A673 (cell line): ENCODE measurements around the gene DNM2. TPM values are rescaled to one million over a fixed set of nuclear protein-coding genes. Genes with fewer than 3 reads are reported as not detected.

Source experiments
- BruUV-seq: library from RNA; stranded (reverse); fragments of 400-500 nt; replicated peaks from 2 replicates; lab custom pipeline; 2021; lab: Mats Ljungman, UMichigan
- CTCF ChIA-PET: fragments of 300-600 bp; sonication (Branson Sonifier 250); formaldehyde crosslinking; loops from one replicate; lab custom pipeline; 2022; ENCODE audit warnings: antibody characterized with exemption; lab: Charles Lee
- POLR2A ChIA-PET: fragments of 300-600 bp; sonication (Branson Sonifier 250); formaldehyde crosslinking; loops from one replicate; lab custom pipeline; 2022; ENCODE audit warnings: antibody characterized with exemption; ENCODE audit not compliant: low non-redundant PET; lab: Charles Lee
- DNase-seq: peaks from one replicate; pipeline ENCODE4 v3.0.0-alpha.2; 2015; ENCODE audit warnings: low spot score
- H3K27ac ChIP-seq: fragments of 200-600 bp; sonication (generic); 2 replicates; pipeline ENCODE4 v1.5.1; 2016; ENCODE audit warnings: mixed run types, low read depth, mild to moderate bottlenecking, mixed read lengths, antibody characterized with exemption, low read length; ENCODE audit not compliant: poor library complexity, severe bottlenecking
- H3K27me3 ChIP-seq: fragments of 200-600 bp; sonication (generic); replicated peaks from 2 replicates; pipeline ENCODE4 v1.6.1; 2017; ENCODE audit warnings: mixed run types, low read depth, mild to moderate bottlenecking, mixed read lengths, antibody characterized with exemption, low read length; ENCODE audit not compliant: insufficient read depth, poor library complexity
- H3K36me3 ChIP-seq: fragments of 200-600 bp; sonication (generic); 2 replicates; pipeline ENCODE4 v1.6.1; 2016; ENCODE audit warnings: mixed run types, mild to moderate bottlenecking, mixed read lengths, antibody characterized with exemption, low read length; ENCODE audit not compliant: insufficient read depth, poor library complexity, severe bottlenecking
- H3K4me1 ChIP-seq: fragments of 200-600 bp; sonication (generic); 2 replicates; pipeline ENCODE4 v1.6.1; 2017; ENCODE audit warnings: mixed run types, mild to moderate bottlenecking, mixed read lengths, antibody characterized with exemption, low read length; ENCODE audit not compliant: insufficient read depth, poor library complexity, severe bottlenecking
- H3K4me3 ChIP-seq: fragments of 200-600 bp; sonication (generic); 2 replicates; pipeline ENCODE4 v1.5.1; 2016; ENCODE audit warnings: low read depth, mixed run types, mild to moderate bottlenecking, mixed read lengths, low read length; ENCODE audit not compliant: poor library complexity, severe bottlenecking
- H3K9me3 ChIP-seq: fragments of 200-600 bp; sonication (generic); 2 replicates; pipeline ENCODE4 v1.6.1; 2016; ENCODE audit warnings: mixed run types, low read depth, mild to moderate bottlenecking, mixed read lengths, antibody characterized with exemption, low read length; ENCODE audit not compliant: poor library complexity, severe bottlenecking
- EZH2 ChIP-seq: fragments of 200-600 bp; sonication (generic); IDR thresholded peaks from 2 replicates; pipeline ENCODE4 v1.6.1; 2017; ENCODE audit warnings: borderline replicate concordance, low read depth, mild to moderate bottlenecking, mixed read lengths, antibody characterized with exemption, low read length; ENCODE audit not compliant: poor library complexity, severe bottlenecking
- intact Hi-C: fragments of 100-400 bp; cut with micrococcal nuclease; formaldehyde crosslinking; loops from one replicate; pipeline ENCODE4 v1.10.0; 2022; ENCODE audit not compliant: unreplicated experiment
- total RNA-seq: library from RNA; stranded (reverse); gene quantifications from 2 replicates; pipeline ENCODE4 v1.2.3, GENCODE V29; 2021
- TF ChIP-seq, protein P1 (sequence below): fragments of 300-800, 200-600 bp; sonication (generic); conservative IDR thresholded peaks from 2 replicates; pipeline ENCODE4 v1.5.1; 2017; ENCODE audit warnings: low read depth, mild to moderate bottlenecking, antibody characterized with exemption, low read length, moderate library complexity, mixed read lengths

Gene DNM2
- total RNA-seq, 1 experiment from 2014 or later: 143 TPM

DNA sequence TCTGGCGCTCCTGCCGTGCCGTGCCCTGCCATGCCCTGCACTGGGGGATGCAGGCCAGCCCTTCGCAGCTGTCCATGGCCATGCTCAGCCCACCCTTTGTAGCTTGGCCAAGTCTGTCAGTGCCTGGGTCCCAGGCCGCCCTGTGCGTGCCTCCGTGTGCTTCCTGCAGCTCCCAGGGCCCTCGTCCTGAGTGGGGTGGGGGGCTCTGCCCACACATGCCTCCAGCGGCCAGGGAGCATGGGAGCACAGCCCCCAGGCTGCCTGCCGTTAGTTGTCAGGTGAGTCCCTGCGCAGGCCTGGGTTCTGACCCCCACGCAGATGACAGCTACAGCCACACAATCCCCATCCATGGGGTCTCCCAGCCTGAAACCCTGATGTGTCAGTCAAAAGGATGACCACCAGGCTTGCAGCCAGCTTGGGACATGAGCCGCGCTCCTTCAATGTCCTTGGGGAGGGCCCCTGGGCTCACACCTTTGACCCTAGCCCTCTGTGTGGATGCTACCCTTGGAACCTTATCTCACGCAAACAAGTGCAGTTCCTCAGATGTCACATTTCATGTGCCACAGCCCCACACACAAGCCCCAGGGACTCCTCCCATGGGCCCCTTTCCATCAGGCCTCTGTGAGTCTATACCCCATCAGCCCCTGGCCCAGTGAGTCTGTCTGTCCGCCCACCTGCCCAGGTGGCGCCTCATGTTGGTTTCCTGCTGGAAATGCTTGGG lies 93.7 kb downstream of the DNM2 start:
- Histone ChIP-seq H3K27ac (no peak overlapping the region), H3K4me1 (peaks cover 8% of the 10 kb centered on the region), H3K9me3 (no peaks in the 10 kb centered on the region), H3K27me3 (no peaks in the 10 kb centered on the region), H3K4me3 (no peak overlapping the region), H3K36me3 (no peaks in the 10 kb centered on the region)
- no TSS peak for BruUV-seq
- no peak for TF ChIP-seq EZH2
- TF ChIP-seq, protein P1, sequence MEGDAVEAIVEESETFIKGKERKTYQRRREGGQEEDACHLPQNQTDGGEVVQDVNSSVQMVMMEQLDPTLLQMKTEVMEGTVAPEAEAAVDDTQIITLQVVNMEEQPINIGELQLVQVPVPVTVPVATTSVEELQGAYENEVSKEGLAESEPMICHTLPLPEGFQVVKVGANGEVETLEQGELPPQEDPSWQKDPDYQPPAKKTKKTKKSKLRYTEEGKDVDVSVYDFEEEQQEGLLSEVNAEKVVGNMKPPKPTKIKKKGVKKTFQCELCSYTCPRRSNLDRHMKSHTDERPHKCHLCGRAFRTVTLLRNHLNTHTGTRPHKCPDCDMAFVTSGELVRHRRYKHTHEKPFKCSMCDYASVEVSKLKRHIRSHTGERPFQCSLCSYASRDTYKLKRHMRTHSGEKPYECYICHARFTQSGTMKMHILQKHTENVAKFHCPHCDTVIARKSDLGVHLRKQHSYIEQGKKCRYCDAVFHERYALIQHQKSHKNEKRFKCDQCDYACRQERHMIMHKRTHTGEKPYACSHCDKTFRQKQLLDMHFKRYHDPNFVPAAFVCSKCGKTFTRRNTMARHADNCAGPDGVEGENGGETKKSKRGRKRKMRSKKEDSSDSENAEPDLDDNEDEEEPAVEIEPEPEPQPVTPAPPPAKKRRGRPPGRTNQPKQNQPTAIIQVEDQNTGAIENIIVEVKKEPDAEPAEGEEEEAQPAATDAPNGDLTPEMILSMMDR: no peak
- no peak for DNase-seq
- intact Hi-C loops: no loop called here
- ChIA-PET POLR2A (no interaction called here), CTCF (no interaction called here)

DNA sequence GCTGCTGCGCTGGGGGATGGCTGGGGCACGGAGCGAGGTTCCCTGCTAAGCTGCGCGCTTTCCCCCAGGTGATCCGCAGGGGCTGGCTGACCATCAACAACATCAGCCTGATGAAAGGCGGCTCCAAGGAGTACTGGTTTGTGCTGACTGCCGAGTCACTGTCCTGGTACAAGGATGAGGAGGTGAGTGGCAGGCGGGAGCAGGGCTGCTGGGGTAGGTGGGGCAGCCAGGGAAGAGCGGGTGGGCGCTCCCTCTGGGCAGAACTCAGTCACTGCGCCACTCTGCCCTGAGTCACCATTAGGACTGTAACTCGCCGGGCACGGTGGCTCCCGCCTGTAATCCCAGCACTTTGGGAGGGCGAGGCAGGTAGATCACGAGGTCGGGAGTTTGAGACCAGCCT lies 94.3 kb downstream of the DNM2 start:
- no peak overlapping the region for H3K4me3 ChIP-seq
- peaks cover 8% of the 10 kb centered on the region for H3K4me1 ChIP-seq
- ChIA-PET POLR2A (no interaction called here), CTCF (no interaction called here)
- intact Hi-C loops: no loop called here
- no peaks in the 10 kb centered on the region for H3K36me3 ChIP-seq
- BruUV-seq: no TSS peak
- DNase-seq: no peak
- TF ChIP-seq, protein P1: no peak
- TF ChIP-seq EZH2: no peak
- no peak overlapping the region for H3K27ac ChIP-seq
- H3K9me3 ChIP-seq: no peaks in the 10 kb centered on the region
- H3K27me3 ChIP-seq: no peaks in the 10 kb centered on the region

DNA sequence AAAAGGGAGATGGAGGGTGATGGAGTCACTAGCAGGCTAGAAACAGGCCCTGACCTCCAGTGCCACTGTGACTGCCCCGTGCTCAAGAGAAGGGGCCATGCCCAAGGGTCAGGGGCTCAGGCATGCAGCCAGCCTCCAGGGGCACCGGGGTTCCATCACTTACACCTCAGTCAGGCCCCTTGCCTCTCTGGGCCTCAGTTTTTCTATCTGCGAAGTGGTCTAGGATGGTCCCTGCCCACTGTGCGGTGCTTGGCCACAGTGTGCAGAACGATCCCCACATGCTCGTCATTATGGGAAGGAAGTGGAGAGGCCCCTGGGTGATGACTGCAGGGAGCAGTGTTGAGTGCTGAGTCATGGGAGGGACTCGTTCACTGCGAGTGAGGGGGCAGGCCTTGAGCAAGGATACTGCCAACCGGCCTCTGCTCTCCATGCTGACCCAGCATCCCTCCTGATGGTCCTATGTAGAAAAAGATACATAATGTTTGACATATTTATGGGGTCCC lies 95.1 kb downstream of the DNM2 start:
- H3K36me3 ChIP-seq: no peaks in the 10 kb centered on the region
- no peak overlapping the region for H3K4me3 ChIP-seq
- intact Hi-C loops: no loop called here
- peaks cover 8% of the 10 kb centered on the region for H3K4me1 ChIP-seq
- no peaks in the 10 kb centered on the region for H3K27me3 ChIP-seq
- peak overlapping the region; percentile 60 for H3K27ac ChIP-seq
- POLR2A ChIA-PET: no interaction called here
- CTCF ChIA-PET: no interaction called here
- TF ChIP-seq, protein P1: no peak
- no peak for TF ChIP-seq EZH2
- BruUV-seq: no TSS peak
- DNase-seq: peak; percentile 67
- no peaks in the 10 kb centered on the region for H3K9me3 ChIP-seq
